ENCODE measurements around the gene AHCYL1. TPM values are rescaled to one million over a fixed set of nuclear protein-coding genes. Genes with fewer than 3 reads are reported as not detected.

AHCYL1 gene
- polyA plus RNA-seq, 2 of the 4 experiments (the other 2 are of a cell fraction) = 124 to 148 TPM

- ChIA-PET CTCF (interaction anchor here (0.9 to 7.3 kb wide), 7 partner anchors 10 to 465 kb away, joined by 3 to 44 read pairs (median 4); partner anchors contain the start of gene AHCYL1), POLR2A (no interaction called here)
- H3K4me3 ChIP-seq = no peak overlapping the region
- H3K4me2 ChIP-seq = peak overlapping the region; percentile 48
- FAIRE-seq (no peak), DNase-seq (ENCODE audit: low read depth in 1 of 2, low spot score in 1 of 2) (no peak), ATAC-seq (peak in 1 of 2 experiments; percentile 23; a peak in 2 of 6 replicates)
- peaks cover 73% of the 10 kb centered on the region for H3K4me1 ChIP-seq
- peak overlapping the region in 1 of 2 experiments; percentile 24; a peak in 2 of 6 replicates for H3K27ac ChIP-seq
- H3K9me3 ChIP-seq = no peaks in the 10 kb centered on the region
- TF ChIP-seq NFE2L2 (conservative IDR thresholded peaks at IDR 0.05; ENCODE audit: low read length) = no peak
- TF ChIP-seq NR3C1 (IDR thresholded peaks at IDR 0.05) = no peak
- TF ChIP-seq ZNF302 (CRISPR knock-in tag; IDR thresholded peaks at IDR 0.05) = no peak
- no peak for TF ChIP-seq SREBF2 (IDR thresholded peaks at IDR 0.05)
- TF ChIP-seq KDM5A (IDR thresholded peaks at IDR 0.05) = no peak
- no peak for TF ChIP-seq MAX (IDR thresholded peaks at IDR 0.05)
- no peak for TF ChIP-seq HMGXB4 (CRISPR knock-in tag; IDR thresholded peaks at IDR 0.05; ENCODE audit: borderline replicate concordance)
- no peak for TF ChIP-seq CBX8 (IDR thresholded peaks at IDR 0.05)
- no peak for TF ChIP-seq ZC3H11A (IDR thresholded peaks at IDR 0.05)
- TF ChIP-seq CHD4 (IDR thresholded peaks at IDR 0.05; ENCODE audit: borderline replicate concordance) = no peak
- TF ChIP-seq RCOR1 (IDR thresholded peaks at IDR 0.05; ENCODE audit: low read depth, low read length) = no peak
- no peak for TF ChIP-seq MAZ (IDR thresholded peaks at IDR 0.05; ENCODE audit: borderline replicate concordance, low read depth, low read length)
- TF ChIP-seq TFCP2L1 (CRISPR knock-in tag; IDR thresholded peaks at IDR 0.05) = no peak
- no peak for TF ChIP-seq ESRRA (IDR thresholded peaks at IDR 0.05; ENCODE audit: borderline replicate concordance, low read length)
- TF ChIP-seq NPAS2 (CRISPR knock-in tag; IDR thresholded peaks at IDR 0.05; ENCODE audit: borderline replicate concordance) = no peak
- no peak for TF ChIP-seq E2F6 (IDR thresholded peaks at IDR 0.05; ENCODE audit: borderline replicate concordance, low read depth)
- WGBS (ENCODE audit: missing lambda C conversion rate) = 82% methylated on average over 7 of the region's 7 CpGs
Observed at GRCh38 chr1:109997204-109997866, 12.8 kb downstream of the AHCYL1 start.

GRCh38 chr1:109997867-109998229 is 13.3 kb downstream of the AHCYL1 start:
- ATAC-seq (peak in 1 of 2 experiments; percentile 31; a peak in 3 of 6 replicates), DNase-seq (ENCODE audit: low read depth in 1 of 2, low spot score in 1 of 2) (no peak), FAIRE-seq (no peak)
- Histone ChIP-seq H3K27ac (peak overlapping the region in 1 of 2 experiments; percentile 24; a peak in 1 of 6 replicates), H3K4me2 (peak overlapping the region; percentile 48), H3K9me3 (no peaks in the 10 kb centered on the region), H3K4me3 (no peak overlapping the region), H3K4me1 (peaks cover 79% of the 10 kb centered on the region)
- ChIA-PET CTCF (interaction anchor here (0.9 to 7.3 kb wide), 5 partner anchors 9 to 466 kb away, joined by 3 to 44 read pairs (median 4); partner anchors contain the start of gene AHCYL1), POLR2A (no interaction called here)
- TF ChIP-seq NPAS2 (CRISPR knock-in tag; IDR thresholded peaks at IDR 0.05; ENCODE audit: borderline replicate concordance) = no peak
- TF ChIP-seq HOXA7 (CRISPR knock-in tag; IDR thresholded peaks at IDR 0.05) = no peak
- TF ChIP-seq ZNF302 (CRISPR knock-in tag; IDR thresholded peaks at IDR 0.05) = no peak
- no peak for TF ChIP-seq EHMT2 (IDR thresholded peaks at IDR 0.05; ENCODE audit: low read depth)
- no peak for TF ChIP-seq ZFP36 (IDR thresholded peaks at IDR 0.05; ENCODE audit: borderline replicate concordance, partially characterized antibody)
- TF ChIP-seq SREBF2 (IDR thresholded peaks at IDR 0.05) = no peak
- TF ChIP-seq TFCP2L1 (CRISPR knock-in tag; IDR thresholded peaks at IDR 0.05) = no peak

GRCh38 chr1:110002695-110003094 is 18.1 kb downstream of the AHCYL1 start:
- H3K9me3 ChIP-seq = no peaks in the 10 kb centered on the region
- 82% methylated on average over 1 of the region's 1 CpG for WGBS (ENCODE audit: missing lambda C conversion rate)
- DNase-seq (ENCODE audit: low read depth in 1 of 2, low spot score in 1 of 2) (no peak), FAIRE-seq (no peak), ATAC-seq (no peak)
- H3K4me1 ChIP-seq = peaks cover 82% of the 10 kb centered on the region
- H3K4me3 ChIP-seq = 0 out of 3 replicates have a peak overlapping the region, but pooled peaks have one; percentile 47
- POLR2A ChIA-PET = no interaction called here
- H3K27ac ChIP-seq = peak overlapping the region; percentile 84 to 88
- CTCF ChIA-PET = interaction anchor here (1.6 kb wide), 1 partner anchor 18 kb away, joined by 6 read pairs; the partner anchor contains the start of gene AHCYL1
- peak overlapping the region; percentile 96 for H3K4me2 ChIP-seq
- TF ChIP-seq CEBPB (IDR thresholded peaks at IDR 0.05) (no peak), FOSL2 (IDR thresholded peaks at IDR 0.05) (no peak), FOSL2 (CRISPR knock-in tag; IDR thresholded peaks at IDR 0.05) (no peak), CHD4 (IDR thresholded peaks at IDR 0.05; ENCODE audit: borderline replicate concordance) (no peak), KDM5A (IDR thresholded peaks at IDR 0.05) (no peak), MYC (IDR thresholded peaks at IDR 0.05; ENCODE audit: borderline replicate concordance, low read length) (no peak), BHLHE40 (IDR thresholded peaks at IDR 0.05; ENCODE audit: low read depth, low read length) (no peak), MAFK (IDR thresholded peaks at IDR 0.05; ENCODE audit: partially characterized antibody) (no peak), RFX5 (IDR thresholded peaks at IDR 0.05) (no peak), ELK1 (IDR thresholded peaks at IDR 0.05; ENCODE audit: low read depth, low read length) (no peak), USF2 (IDR thresholded peaks at IDR 0.05) (no peak), ZC3H11A (IDR thresholded peaks at IDR 0.05) (no peak), EHMT2 (IDR thresholded peaks at IDR 0.05; ENCODE audit: low read depth) (no peak), HDAC2 (IDR thresholded peaks at IDR 0.05) (no peak), EHF (CRISPR knock-in tag; IDR thresholded peaks at IDR 0.05) (no peak), HES2 (IDR thresholded peaks at IDR 0.05) (no peak)
